Esophagus squamous epithelium (tissue), 5 donors: ENCODE data around the gene ART3. TPM values are rescaled to one million over a fixed set of nuclear protein-coding genes. Genes with fewer than 3 reads are reported as not detected.

Experiments
- DNase-seq: peaks from one replicate; lab custom pipeline; 2025; lab: John Stamatoyannopoulos, UW
- H3K27ac ChIP-seq, 4 donors: fragments of 200-600 bp; sonication (generic); one replicate each; pipeline ENCODE4 v1.5.1; 2016 to 2019; ENCODE audit warnings: mild to moderate bottlenecking in 1 of 4
- H3K27me3 ChIP-seq, 4 donors: fragments of 200-600 bp; sonication (generic); 1 replicate in 3 of 4; 2 replicates in 1 of 4; pipeline versions ENCODE4 v1.5.1 to v1.6.0; 2017 to 2021; ENCODE audit warnings: antibody characterized with exemption in 1 of 4
- H3K36me3 ChIP-seq, 3 donors: fragments of 200-600 bp; sonication (generic); one replicate each; pipeline ENCODE4 v1.5.1; 2016 to 2019
- H3K4me1 ChIP-seq, 3 donors: fragments of 200-600 bp; sonication (generic); one replicate each; pipeline ENCODE4 v1.5.1; 2017 to 2019
- H3K4me3 ChIP-seq, 4 donors: fragments of 200-600 bp; sonication (generic); 1 replicate in 3 of 4; 2 replicates in 1 of 4; pipeline ENCODE4 v1.5.1; 2016 to 2019; ENCODE audit warnings: mild to moderate bottlenecking in 2 of 4, moderate library complexity in 1 of 4
- H3K9me3 ChIP-seq, 3 donors: fragments of 200-600 bp; sonication (generic); one replicate each; pipeline ENCODE4 v1.5.1; 2016 to 2019
- CTCF ChIP-seq, 6 experiments: fragments of 450-650 bp in 4 of 6; fragments of 200-600 bp in 2 of 6; sonication (generic) in 2 of 6; IDR thresholded peaks; one replicate each; pipeline ENCODE4 v1.5.1; 2016 to 2019; ENCODE audit warnings: antibody characterized with exemption in 6 of 6, mild to moderate bottlenecking in 4 of 6, moderate library complexity in 4 of 6
- POLR2A ChIP-seq, 4 donors: fragments of 450-650 bp; IDR thresholded peaks; one replicate each; pipeline ENCODE4 v1.6.1; 2017; ENCODE audit warnings: antibody characterized with exemption in 4 of 4, mild to moderate bottlenecking in 4 of 4, moderate library complexity in 3 of 4
- WGBS, 2 donors: methylation state at CpG; one replicate each; pipeline ENCODE4 v1.1.5; 2018; 5-methylcytosine and 5-hydroxymethylcytosine counted together
- intact Hi-C: fragments of 100-400 bp; cut with DNase I; formaldehyde crosslinking; loops from one replicate; pipeline ENCODE4 v1.15.0; 2022
- total RNA-seq, 4 donors: library from RNA; depleted of rRNA; stranded (reverse); fragments of >200 nt; gene quantifications; one replicate each; pipeline ENCODE4 v1.1.0, GENCODE V29; 2016
- donor health status: DM: yes; HTN: yes; CAD: no.

The ART3 gene
- total RNA-seq, 4 donors from 2014 or later: 0.85 to 2.7 (median 1.7) TPM

DNA sequence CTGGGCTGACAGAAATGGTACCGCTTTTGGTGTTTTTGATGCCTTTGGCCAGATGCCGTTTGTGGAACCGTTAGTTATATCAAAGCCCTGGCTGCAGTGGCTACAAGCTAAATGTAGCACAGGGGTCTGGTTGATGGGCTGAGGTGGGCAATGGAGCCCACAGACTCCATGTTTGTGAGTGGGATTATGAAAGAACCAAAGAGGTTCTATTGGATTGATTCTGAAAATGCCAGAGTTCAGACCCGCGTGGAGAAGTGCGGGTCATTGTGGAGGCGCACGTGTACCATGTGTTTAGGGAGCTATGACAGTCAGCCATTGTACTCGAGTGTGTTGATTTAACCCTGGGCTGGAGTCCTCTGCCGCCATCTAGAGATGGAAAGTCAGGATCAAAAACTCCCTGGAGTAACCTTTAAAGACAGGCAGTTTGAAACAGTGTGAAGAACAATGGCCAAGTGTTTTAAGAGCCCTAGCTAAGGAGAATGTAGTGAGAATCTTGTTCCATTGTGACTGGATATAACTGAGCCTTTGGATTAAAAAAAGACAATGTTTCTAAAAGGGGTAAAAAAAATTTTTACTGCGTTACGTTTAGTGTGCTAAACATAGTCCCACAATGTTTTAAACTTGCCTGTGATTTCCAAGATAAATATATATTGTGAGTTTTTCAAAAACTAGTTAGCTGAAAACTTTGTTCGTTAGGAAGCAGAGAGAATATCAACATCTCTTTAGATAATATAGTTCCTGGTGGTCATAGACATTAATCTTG is 12.7 kb downstream of the ART3 start:
- Histone ChIP-seq H3K4me3 (no peak overlapping the region), H3K27me3 (no peaks in the 10 kb centered on the region), H3K27ac (no peak overlapping the region), H3K36me3 (no peaks in the 10 kb centered on the region), H3K9me3 (no peaks in the 10 kb centered on the region), H3K4me1 (peaks cover 5 to 45% (median 9%) of the 10 kb centered on the region in 3 donors)
- no peak for DNase-seq
- intact Hi-C loops: no loop called here
- TF ChIP-seq CTCF (IDR thresholded peaks at IDR 0.05) (peak in 5 of 6 experiments; percentile 30 to 62 (median 41)), POLR2A (IDR thresholded peaks at IDR 0.05) (no peak)
- WGBS, 2 donors: 23 to 37% methylated on average over 13 of the region's 13 CpGs

- WGBS, 2 donors: 84 to 92% methylated on average over 2 of the region's 2 CpGs
- Histone ChIP-seq H3K4me1 (peaks cover 3 to 30% (median 5%) of the 10 kb centered on the region in 3 donors), H3K27ac (no peak overlapping the region), H3K4me3 (no peak overlapping the region), H3K27me3 (no peaks in the 10 kb centered on the region), H3K9me3 (no peaks in the 10 kb centered on the region), H3K36me3 (no peaks in the 10 kb centered on the region)
- no peak for DNase-seq
- no peak for TF ChIP-seq CTCF (IDR thresholded peaks at IDR 0.05)
- no peak for TF ChIP-seq POLR2A (IDR thresholded peaks at IDR 0.05)
- intact Hi-C loops: no loop called here
Observed at GRCh38 chr4:76088719-76089118, 14.2 kb downstream of the ART3 start.

DNA sequence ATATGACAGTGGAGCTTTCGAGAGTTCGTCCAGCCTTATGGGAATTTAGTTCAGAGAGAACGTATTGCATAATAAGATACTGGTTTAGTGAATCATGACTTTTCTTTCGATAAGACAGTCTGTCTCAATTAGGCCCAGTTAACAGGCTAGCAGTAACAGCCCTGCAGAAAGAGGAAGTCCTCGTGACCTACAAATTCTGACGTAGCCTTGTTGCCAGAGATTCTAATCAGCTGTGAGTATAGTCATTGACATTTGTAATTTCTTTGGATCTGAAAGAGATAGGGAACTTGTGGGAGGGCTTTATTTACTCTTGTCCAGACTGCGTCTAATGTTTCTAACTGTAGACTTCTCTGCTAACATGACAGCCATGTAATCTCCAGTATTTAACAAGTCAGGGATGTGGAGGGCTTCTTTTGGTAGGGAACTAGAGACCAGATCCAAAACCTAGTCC is 15.8 kb downstream of the ART3 start:
- Histone ChIP-seq H3K27ac (peak overlapping the region in 2 of 4 donors; percentile 37 to 49), H3K4me3 (no peak overlapping the region), H3K4me1 (peaks cover 0 to 26% (median 5%) of the 10 kb centered on the region in 3 donors), H3K36me3 (no peaks in the 10 kb centered on the region), H3K27me3 (no peaks in the 10 kb centered on the region), H3K9me3 (no peaks in the 10 kb centered on the region)
- intact Hi-C loops: no loop called here
- TF ChIP-seq POLR2A (IDR thresholded peaks at IDR 0.05): no peak
- TF ChIP-seq CTCF (IDR thresholded peaks at IDR 0.05): no peak
- DNase-seq: no peak
- 23 to 28% methylated on average over 7 of the region's 7 CpGs for WGBS, 2 donors

DNA sequence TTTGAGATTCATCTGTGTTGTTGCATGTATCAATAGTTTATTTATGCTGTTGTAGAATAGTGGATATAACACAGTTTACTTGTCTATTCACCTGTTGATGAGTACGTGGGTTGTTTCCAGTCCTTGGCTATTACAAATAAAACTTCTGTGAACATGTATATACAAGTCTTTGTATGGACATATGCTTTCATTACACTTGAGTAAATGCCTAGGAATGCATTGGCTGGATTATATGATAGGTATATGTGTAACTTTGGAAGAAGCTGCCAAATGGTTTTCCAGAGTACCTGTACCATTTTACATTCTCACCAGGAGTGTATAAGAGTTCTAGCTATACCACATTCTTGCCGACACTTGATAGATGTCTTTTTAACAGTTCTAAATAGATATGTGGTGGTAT is 16.5 kb downstream of the ART3 start:
- no peak overlapping the region for H3K27ac ChIP-seq
- 41 to 49% methylated on average over 2 of the region's 2 CpGs for WGBS, 2 donors
- peaks cover 0 to 26% (median 5%) of the 10 kb centered on the region in 3 donors for H3K4me1 ChIP-seq
- no peak overlapping the region for H3K4me3 ChIP-seq
- DNase-seq: no peak
- intact Hi-C loops: no loop called here
- TF ChIP-seq CTCF (IDR thresholded peaks at IDR 0.05) (no peak), POLR2A (IDR thresholded peaks at IDR 0.05) (no peak)
- H3K9me3 ChIP-seq: no peaks in the 10 kb centered on the region
- H3K36me3 ChIP-seq: no peaks in the 10 kb centered on the region
- H3K27me3 ChIP-seq: no peaks in the 10 kb centered on the region

GRCh38 chr4:76095568-76095967 is 21.1 kb downstream of the ART3 start:
- H3K9me3 ChIP-seq: no peaks in the 10 kb centered on the region
- H3K27ac ChIP-seq: no peak overlapping the region
- intact Hi-C loops: no loop called here
- peaks cover 0 to 9% (median 0%) of the 10 kb centered on the region in 3 donors for H3K4me1 ChIP-seq
- DNase-seq: no peak
- H3K36me3 ChIP-seq: no peaks in the 10 kb centered on the region
- no peak overlapping the region for H3K4me3 ChIP-seq
- TF ChIP-seq CTCF (IDR thresholded peaks at IDR 0.05) (no peak), POLR2A (IDR thresholded peaks at IDR 0.05) (no peak)
- H3K27me3 ChIP-seq: no peaks in the 10 kb centered on the region
